ENCODE results near the gene TANC2. TPM values are rescaled to one million over a fixed set of nuclear protein-coding genes. Genes with fewer than 3 reads are reported as not detected.

Gene TANC2
- total RNA-seq, 1 donor: 48.9 TPM

DNA sequence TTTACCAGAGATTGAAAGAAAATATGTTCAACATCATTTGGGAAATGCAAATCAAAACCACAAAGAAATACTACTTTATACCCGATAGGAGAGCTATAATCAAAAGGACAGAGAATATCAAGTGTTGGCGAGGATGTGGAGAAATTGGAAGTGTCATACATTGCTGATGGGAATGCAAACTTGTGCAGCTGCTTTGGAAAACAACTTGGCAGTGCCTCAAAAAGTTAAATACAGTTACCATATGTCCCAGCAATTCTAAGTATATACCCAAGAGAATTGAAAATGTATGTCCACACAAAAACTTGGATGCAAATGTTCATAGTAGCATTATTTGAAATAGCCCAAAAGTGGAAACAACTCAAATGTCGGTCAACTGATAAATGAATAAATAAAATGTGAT, 17.0 kb upstream of the TANC2 start:
- Histone ChIP-seq H3K4me3 (ENCODE audit: insufficient read depth, low read length) (no peak overlapping the region), H3K27ac (ENCODE audit: low read depth, low read length) (no peak overlapping the region), H3K4me2 (ENCODE audit: insufficient read depth, low read length) (no peak overlapping the region), H4K20me1 (ENCODE audit: insufficient read depth, low read length) (no peaks in the 10 kb centered on the region), H3K4me1 (ENCODE audit: insufficient read depth, low read length) (peaks cover 3% of the 10 kb centered on the region), H3K27me3 (ENCODE audit: insufficient read depth, low read length) (no peaks in the 10 kb centered on the region), H3K36me3 (ENCODE audit: insufficient read depth, low read length) (no peaks in the 10 kb centered on the region), H3K9me3 (ENCODE audit: low read depth, low read length) (no peaks in the 10 kb centered on the region), H3K79me2 (ENCODE audit: insufficient read depth, low read length) (no peaks in the 10 kb centered on the region), H2AFZ (ENCODE audit: low read length) (no peak overlapping the region)
- DNase-seq (ENCODE audit: insufficient read length, low spot score, missing footprints): no peak
- TF ChIP-seq CTCF (IDR thresholded peaks at IDR 0.05; ENCODE audit: extremely low read depth, low read depth, low read length): no peak

DNA sequence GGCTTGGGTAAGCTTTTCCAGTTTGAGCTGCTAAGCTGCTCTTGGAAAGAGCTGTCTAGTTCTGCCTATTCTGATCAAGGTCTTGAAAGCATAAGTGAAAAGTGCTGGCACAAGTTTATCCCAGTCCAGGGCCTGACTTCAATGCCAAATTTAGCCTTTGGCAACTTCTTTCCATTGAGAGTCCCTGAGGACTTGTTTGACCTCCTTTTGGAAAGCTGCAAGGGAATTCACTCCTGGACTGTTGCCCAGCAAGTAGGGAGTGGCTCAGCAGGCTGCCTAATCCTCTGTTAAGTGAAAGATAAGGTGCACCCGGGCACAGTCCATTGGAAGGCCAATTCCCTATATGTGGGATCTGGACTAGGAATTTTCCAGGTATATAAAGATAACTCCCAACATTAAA, 16.0 kb upstream of the TANC2 start:
- H3K9me3 ChIP-seq (ENCODE audit: low read depth, low read length): no peaks in the 10 kb centered on the region
- peak; percentile 81 for DNase-seq (ENCODE audit: insufficient read length, low spot score, missing footprints)
- H3K36me3 ChIP-seq (ENCODE audit: insufficient read depth, low read length): no peaks in the 10 kb centered on the region
- H3K4me3 ChIP-seq (ENCODE audit: insufficient read depth, low read length): no peak overlapping the region
- H3K4me2 ChIP-seq (ENCODE audit: insufficient read depth, low read length): no peak overlapping the region
- peaks cover 3% of the 10 kb centered on the region for H3K4me1 ChIP-seq (ENCODE audit: insufficient read depth, low read length)
- no peak for TF ChIP-seq CTCF (IDR thresholded peaks at IDR 0.05; ENCODE audit: extremely low read depth, low read depth, low read length)
- no peak overlapping the region for H3K27ac ChIP-seq (ENCODE audit: low read depth, low read length)
- no peak overlapping the region for H2AFZ ChIP-seq (ENCODE audit: low read length)
- H4K20me1 ChIP-seq (ENCODE audit: insufficient read depth, low read length): no peaks in the 10 kb centered on the region
- no peaks in the 10 kb centered on the region for H3K79me2 ChIP-seq (ENCODE audit: insufficient read depth, low read length)
- H3K27me3 ChIP-seq (ENCODE audit: insufficient read depth, low read length): no peaks in the 10 kb centered on the region

DNA sequence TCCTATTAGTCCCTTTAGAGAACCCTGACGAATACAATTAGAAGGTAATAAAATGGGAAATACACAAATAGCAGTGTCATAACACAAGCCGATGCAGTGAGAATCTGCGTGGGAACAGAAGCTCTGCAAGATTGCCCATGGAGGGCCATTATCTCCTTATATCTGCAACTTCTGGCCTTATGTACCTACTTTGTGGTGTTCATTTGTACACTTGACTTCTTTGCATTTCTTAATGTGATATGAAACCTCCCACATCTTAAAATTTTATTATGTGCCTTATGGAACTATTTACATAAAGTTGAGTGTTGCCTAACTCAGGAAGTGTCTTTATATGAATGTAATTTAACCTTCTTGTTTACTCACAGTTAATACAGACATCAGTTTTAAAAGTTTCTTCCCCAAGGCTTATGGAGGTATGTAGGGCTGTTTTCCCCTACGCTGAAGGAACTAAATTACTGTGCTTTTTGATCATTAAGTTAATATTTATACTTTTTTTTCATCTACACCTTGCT, 10.1 kb upstream of the TANC2 start:
- Histone ChIP-seq H3K79me2 (ENCODE audit: insufficient read depth, low read length) (no peaks in the 10 kb centered on the region), H4K20me1 (ENCODE audit: insufficient read depth, low read length) (no peaks in the 10 kb centered on the region), H3K27me3 (ENCODE audit: insufficient read depth, low read length) (no peaks in the 10 kb centered on the region), H3K36me3 (ENCODE audit: insufficient read depth, low read length) (no peaks in the 10 kb centered on the region), H2AFZ (ENCODE audit: low read length) (no peak overlapping the region), H3K4me2 (ENCODE audit: insufficient read depth, low read length) (no peak overlapping the region), H3K27ac (ENCODE audit: low read depth, low read length) (no peak overlapping the region), H3K9me3 (ENCODE audit: low read depth, low read length) (no peaks in the 10 kb centered on the region), H3K4me3 (ENCODE audit: insufficient read depth, low read length) (no peak overlapping the region), H3K4me1 (ENCODE audit: insufficient read depth, low read length) (no peaks in the 10 kb centered on the region)
- no peak for TF ChIP-seq CTCF (IDR thresholded peaks at IDR 0.05; ENCODE audit: extremely low read depth, low read depth, low read length)
- DNase-seq (ENCODE audit: insufficient read length, low spot score, missing footprints): no peak

DNA sequence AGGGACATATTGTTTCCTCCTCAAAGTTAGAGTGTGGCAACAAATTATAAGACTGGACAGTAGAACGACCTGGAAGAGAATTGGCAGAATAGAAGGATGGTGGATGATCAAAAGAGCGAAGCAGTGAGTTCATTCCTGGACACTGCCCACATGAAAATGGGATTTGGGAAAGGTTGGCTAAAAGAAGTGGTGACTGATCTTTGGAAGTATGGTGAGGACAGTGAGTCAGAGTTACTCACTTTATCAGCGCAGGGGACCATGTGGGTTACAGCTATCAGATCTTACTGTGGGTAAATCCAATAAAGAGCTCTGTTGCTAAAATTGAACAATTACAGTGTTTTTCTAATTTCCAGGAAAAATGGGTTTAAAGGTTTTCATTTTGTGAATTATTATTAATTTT, 2.7 kb upstream of the TANC2 start:
- H3K4me2 ChIP-seq (ENCODE audit: insufficient read depth, low read length): no peak overlapping the region

More for the DNA sequence above, 2.7 kb upstream of the TANC2 start:
- DNase-seq (ENCODE audit: insufficient read length, low spot score, missing footprints): peak; percentile 94
- no peaks in the 10 kb centered on the region for H3K36me3 ChIP-seq (ENCODE audit: insufficient read depth, low read length)
- peaks cover 4% of the 10 kb centered on the region for H4K20me1 ChIP-seq (ENCODE audit: insufficient read depth, low read length)
- no peaks in the 10 kb centered on the region for H3K9me3 ChIP-seq (ENCODE audit: low read depth, low read length)
- TF ChIP-seq CTCF (IDR thresholded peaks at IDR 0.05; ENCODE audit: extremely low read depth, low read depth, low read length): no peak
- no peak overlapping the region for H3K4me3 ChIP-seq (ENCODE audit: insufficient read depth, low read length)
- H3K27me3 ChIP-seq (ENCODE audit: insufficient read depth, low read length): no peaks in the 10 kb centered on the region
- H3K27ac ChIP-seq (ENCODE audit: low read depth, low read length): no peak overlapping the region
- no peak overlapping the region for H2AFZ ChIP-seq (ENCODE audit: low read length)
- H3K4me1 ChIP-seq (ENCODE audit: insufficient read depth, low read length): peaks cover 28% of the 10 kb centered on the region
- H3K79me2 ChIP-seq (ENCODE audit: insufficient read depth, low read length): peaks cover 18% of the 10 kb centered on the region
